ENCODE results near the gene NOC2L.
A peak's percentile ranks its signal among the peaks of the same experiment; 100 is the strongest.

NOC2L gene

GRCh38 chr1:985126-985525, 26.1 kb upstream of the NOC2L start:
- TF ChIP-seq, protein P1, sequence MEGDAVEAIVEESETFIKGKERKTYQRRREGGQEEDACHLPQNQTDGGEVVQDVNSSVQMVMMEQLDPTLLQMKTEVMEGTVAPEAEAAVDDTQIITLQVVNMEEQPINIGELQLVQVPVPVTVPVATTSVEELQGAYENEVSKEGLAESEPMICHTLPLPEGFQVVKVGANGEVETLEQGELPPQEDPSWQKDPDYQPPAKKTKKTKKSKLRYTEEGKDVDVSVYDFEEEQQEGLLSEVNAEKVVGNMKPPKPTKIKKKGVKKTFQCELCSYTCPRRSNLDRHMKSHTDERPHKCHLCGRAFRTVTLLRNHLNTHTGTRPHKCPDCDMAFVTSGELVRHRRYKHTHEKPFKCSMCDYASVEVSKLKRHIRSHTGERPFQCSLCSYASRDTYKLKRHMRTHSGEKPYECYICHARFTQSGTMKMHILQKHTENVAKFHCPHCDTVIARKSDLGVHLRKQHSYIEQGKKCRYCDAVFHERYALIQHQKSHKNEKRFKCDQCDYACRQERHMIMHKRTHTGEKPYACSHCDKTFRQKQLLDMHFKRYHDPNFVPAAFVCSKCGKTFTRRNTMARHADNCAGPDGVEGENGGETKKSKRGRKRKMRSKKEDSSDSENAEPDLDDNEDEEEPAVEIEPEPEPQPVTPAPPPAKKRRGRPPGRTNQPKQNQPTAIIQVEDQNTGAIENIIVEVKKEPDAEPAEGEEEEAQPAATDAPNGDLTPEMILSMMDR (IDR thresholded peaks at IDR 0.05; ENCODE audit: low read depth, low read length): no peak
- DNase-seq (ENCODE audit: extremely low read depth, low read depth): no peak

- TF ChIP-seq, protein P1 (IDR thresholded peaks at IDR 0.05; ENCODE audit: low read depth, low read length): no peak
Measured at GRCh38 chr1:984476-984814, 25.4 kb upstream of the NOC2L start.

GRCh38 chr1:983798-984475, 24.9 kb upstream of the NOC2L start:
- TF ChIP-seq, protein P1 (IDR thresholded peaks at IDR 0.05; ENCODE audit: low read depth, low read length): peak; percentile 74
- no peak for DNase-seq (ENCODE audit: extremely low read depth, low read depth)

More at GRCh38 chr1:984476-984814, 25.4 kb upstream of the NOC2L start:
- no peak for DNase-seq (ENCODE audit: extremely low read depth, low read depth)

DNA sequence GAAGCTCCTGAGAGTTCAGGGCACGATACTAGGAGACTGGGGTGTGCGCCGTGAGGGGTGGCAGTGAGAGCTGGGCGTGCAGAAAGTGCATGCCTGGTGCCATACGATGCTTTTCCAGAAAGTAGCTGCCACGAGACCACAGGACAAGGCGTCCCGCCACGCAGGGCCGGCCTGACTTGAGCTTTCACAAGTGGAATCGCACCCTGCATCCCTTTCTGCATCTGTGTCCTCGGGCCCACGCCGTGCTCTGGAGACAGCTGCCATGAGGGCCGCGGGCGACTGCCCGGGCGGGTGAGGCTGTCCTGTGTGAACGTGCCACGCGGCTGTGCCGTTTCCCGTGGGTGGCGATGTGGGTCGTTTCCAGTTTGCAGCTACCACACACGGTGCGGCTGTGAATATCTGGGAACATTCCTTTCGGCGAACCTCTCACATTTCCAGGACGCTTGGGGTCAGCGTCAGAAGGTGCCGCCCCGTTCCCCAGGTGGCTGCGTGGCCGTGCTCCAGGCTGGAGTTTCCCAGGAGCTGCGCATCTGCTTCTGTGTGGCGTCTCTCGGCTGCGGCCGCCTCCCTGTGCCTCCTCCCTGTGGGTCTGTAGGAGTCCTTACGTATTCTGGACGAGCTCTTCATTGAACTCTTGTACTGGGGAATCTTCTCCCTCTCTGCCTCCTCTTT, 23.8 kb upstream of the NOC2L start:
- DNase-seq (ENCODE audit: extremely low read depth, low read depth): no peak
- TF ChIP-seq, protein P1 (IDR thresholded peaks at IDR 0.05; ENCODE audit: low read depth, low read length): no peak

DNA sequence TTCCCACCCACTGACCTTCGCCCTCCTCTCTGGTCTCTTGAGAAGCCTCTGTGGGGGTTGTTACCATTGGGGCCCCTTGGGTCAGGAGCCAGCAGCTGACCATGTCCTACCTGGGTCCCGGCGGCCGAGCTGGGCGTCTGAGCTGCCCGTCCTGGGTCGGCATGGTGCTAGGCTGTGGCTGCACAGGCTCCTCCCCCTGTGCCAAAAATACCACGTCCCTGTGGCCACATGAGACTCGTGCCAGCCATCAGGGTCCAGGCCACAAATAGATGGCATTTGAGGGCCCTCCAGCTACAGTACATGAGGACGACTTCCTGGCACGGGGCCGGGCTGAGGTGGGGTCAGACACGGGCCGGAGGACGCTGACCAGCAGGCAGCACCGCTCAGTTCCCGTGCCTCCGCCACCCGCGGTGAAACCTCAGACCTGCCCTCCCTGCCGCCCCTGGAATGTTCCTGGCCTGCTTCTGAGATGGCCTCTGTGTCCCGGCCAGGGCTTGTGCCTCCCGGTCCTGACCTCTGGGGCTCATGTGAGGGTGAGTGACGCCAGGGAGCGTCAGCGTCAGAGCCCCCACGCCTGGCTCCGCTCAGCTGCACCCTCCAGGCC, 23.0 kb upstream of the NOC2L start, which contains the start of gene PERM1:
PERM1 (minus strand) TSS at position 139 of the 604 bp plus-strand sequence. CDS start 1,064 bp downstream, outside the sequence.
- TF ChIP-seq, protein P1 (IDR thresholded peaks at IDR 0.05; ENCODE audit: low read depth, low read length): no peak
- DNase-seq (ENCODE audit: extremely low read depth, low read depth): no peak

- TF ChIP-seq, protein P1 (IDR thresholded peaks at IDR 0.05; ENCODE audit: low read depth, low read length): no peak
- DNase-seq (ENCODE audit: extremely low read depth, low read depth): no peak
Measured at GRCh38 chr1:981491-981954, 22.5 kb upstream of the NOC2L start.

All from AG09319 (cell line).